Keratinocyte (primary cell): ENCODE results near the gene MRPL16. TPM values are rescaled to one million over a fixed set of nuclear protein-coding genes. Genes with fewer than 3 reads are reported as not detected.
"Not testable (repeated sequence)": the region's sequence is repeated elsewhere in the genome, so short reads cannot be mapped to it uniquely, and the experiment has no call there.

Source experiments
- DNase-seq: peaks from one replicate; pipeline ENCODE4 v3.0.0-alpha.2; 2011; ENCODE audit warnings: low read depth, missing footprints, low spot score
- FAIRE-seq: peaks from 2 replicates; lab custom pipeline; 2011; peaks lifted over from hg19 to GRCh38; lab: Jason Lieb, UNC
- H2AFZ ChIP-seq: 2 replicates; pipeline ENCODE4 v1.6.0; 2012; ENCODE audit warnings: low read length, control low read depth, inconsistent platforms; ENCODE audit not compliant: control insufficient read depth
- H3K27ac ChIP-seq: 2 replicates; pipeline ENCODE4 v1.5.1; 2011; ENCODE audit warnings: low read length; ENCODE audit not compliant: control insufficient read depth, insufficient read depth
- H3K27me3 ChIP-seq: 3 replicates; pipeline ENCODE4 v1.6.0; 2011; ENCODE audit warnings: low read length; ENCODE audit not compliant: control insufficient read depth, insufficient read depth; ENCODE audit errors: extremely low read depth
- H3K36me3 ChIP-seq, 2 experiments: 2 replicates in 1 of 2; 3 replicates in 1 of 2; pipeline ENCODE4 v1.5.1; 2011; ENCODE audit warnings: low read length in 2 of 2, mild to moderate bottlenecking in 1 of 2; ENCODE audit not compliant: control insufficient read depth in 2 of 2, insufficient read depth in 2 of 2; ENCODE audit errors: extremely low read depth in 1 of 2
- H3K4me1 ChIP-seq: 3 replicates; pipeline ENCODE4 v1.5.1; 2011; ENCODE audit warnings: low read length; ENCODE audit not compliant: control insufficient read depth, insufficient read depth; ENCODE audit errors: extremely low read depth
- H3K4me2 ChIP-seq: 3 replicates; pipeline ENCODE4 v1.6.0; 2011; ENCODE audit warnings: low read depth, low read length; ENCODE audit not compliant: control insufficient read depth, insufficient read depth; ENCODE audit errors: extremely low read depth
- H3K4me3 ChIP-seq, 3 experiments: fragments of 200-600 bp in 1 of 3; sonication (generic) in 1 of 3; 2 replicates in 2 of 3; 3 replicates in 1 of 3; pipeline ENCODE4 v1.5.1; 2011 to 2016; ENCODE audit warnings: low read length in 3 of 3, mild to moderate bottlenecking in 3 of 3, control low read depth in 2 of 3, inconsistent platforms in 1 of 3, low read depth in 1 of 3, mixed read lengths in 1 of 3, mixed run types in 1 of 3, moderate library complexity in 1 of 3; ENCODE audit not compliant: control insufficient read depth in 2 of 3, insufficient read depth in 2 of 3; ENCODE audit errors: extremely low read depth in 1 of 3
- H3K79me2 ChIP-seq: 2 replicates; pipeline ENCODE4 v1.6.0; 2012; ENCODE audit warnings: low read length; ENCODE audit not compliant: control insufficient read depth, insufficient read depth
- H3K9ac ChIP-seq: 3 replicates; pipeline ENCODE4 v1.6.0; 2011; ENCODE audit warnings: low read length; ENCODE audit not compliant: control insufficient read depth, insufficient read depth; ENCODE audit errors: extremely low read depth
- H3K9me1 ChIP-seq: 3 replicates; pipeline ENCODE4 v1.6.0; 2011; ENCODE audit warnings: low read length; ENCODE audit not compliant: control insufficient read depth, insufficient read depth; ENCODE audit errors: extremely low read depth
- H3K9me3 ChIP-seq: 2 replicates; pipeline ENCODE4 v1.5.1; 2012; ENCODE audit warnings: low read depth, low read length; ENCODE audit not compliant: control insufficient read depth
- H4K20me1 ChIP-seq: 3 replicates; pipeline ENCODE4 v1.6.0; 2011; ENCODE audit warnings: low read length; ENCODE audit not compliant: control insufficient read depth, insufficient read depth; ENCODE audit errors: extremely low read depth
- CTCF ChIP-seq, 3 experiments: IDR thresholded peaks in 1 of 3; conservative IDR thresholded peaks in 1 of 3; optimal IDR thresholded peaks in 1 of 3; 2 replicates in 2 of 3; 3 replicates in 1 of 3; pipeline versions ENCODE3 to v1.5.1; 2011; ENCODE audit warnings: low read length in 3 of 3, mild to moderate bottlenecking in 3 of 3, moderate library complexity in 2 of 3, control low read depth in 1 of 3, inconsistent platforms in 1 of 3; ENCODE audit not compliant: insufficient read depth in 2 of 3; ENCODE audit errors: extremely low read depth in 1 of 3
- EZH2 ChIP-seq: IDR thresholded peaks from one replicate; pipeline ENCODE4 v1.6.1; 2012; ENCODE audit warnings: inconsistent platforms, mild to moderate bottlenecking, low read length, moderate library complexity
- dilution Hi-C: fragments of 300-500 bp; cut with MboI; formaldehyde crosslinking; loops from one replicate; pipeline ENCODE4 v1.7.0; 2020; ENCODE audit warnings: low sequenced_read_pairs; ENCODE audit not compliant: extremely low pct_ligation_motif_present
- polyA plus RNA-seq, 5 experiments: library from polyadenylated mRNA; depleted of rRNA in 3 of 5; stranded (reverse) in 3 of 5; stranded (forward) in 1 of 5; unstranded in 1 of 5; fragments of >200 nt; gene quantifications; 1 replicate in 1 of 5; 2 replicates in 3 of 5; 3 replicates in 1 of 5; pipeline versions ENCODE4 v1.2.1 to v1.2.3, GENCODE V29; 2011 to 2012; ENCODE audit warnings: missing spikeins in 2 of 5, low read depth in 1 of 5, low replicate concordance in 1 of 5

Gene MRPL16
- polyA plus RNA-seq, 1 donor (not counting 4 experiments of a cell fraction or from before 2014, with no cell fraction given): 72.1 TPM

GRCh38 chr11:59822989-59823566 is 12.5 kb upstream of the MRPL16 start:
- Histone ChIP-seq H3K79me2 (no peaks in the 10 kb centered on the region), H3K9me3 (no peaks in the 10 kb centered on the region), H3K9me1 (no peaks in the 10 kb centered on the region), H3K36me3 (no peaks in the 10 kb centered on the region), H2AFZ (no peak overlapping the region), H3K4me1 (no peaks in the 10 kb centered on the region), H3K27me3 (no peaks in the 10 kb centered on the region), H3K27ac (no peak overlapping the region), H3K9ac (no peak overlapping the region), H3K4me2 (no peak overlapping the region), H4K20me1 (no peaks in the 10 kb centered on the region), H3K4me3 (no peak overlapping the region)
- dilution Hi-C loops: no loop called here
- FAIRE-seq (peak; percentile 81), DNase-seq (no peak)
- no peak for TF ChIP-seq EZH2
- peak; percentile 44 to 66 (median 65) for TF ChIP-seq CTCF (optimal IDR thresholded peaks at IDR 0.05 in 1 of 3, IDR thresholded peaks at IDR 0.05 in 1 of 3, conservative IDR thresholded peaks at IDR 0.05 in 1 of 3; ENCODE audit: extremely low read depth in 1 of 3, insufficient read depth in 2 of 3, low read length in 3 of 3)

- Histone ChIP-seq H4K20me1 (no peaks in the 10 kb centered on the region), H2AFZ (no peak overlapping the region), H3K4me1 (no peaks in the 10 kb centered on the region), H3K4me2 (no peak overlapping the region), H3K9me1 (no peaks in the 10 kb centered on the region), H3K9me3 (no peaks in the 10 kb centered on the region), H3K27ac (no peak overlapping the region), H3K9ac (no peak overlapping the region), H3K36me3 (no peaks in the 10 kb centered on the region), H3K27me3 (no peaks in the 10 kb centered on the region), H3K79me2 (no peaks in the 10 kb centered on the region), H3K4me3 (no peak overlapping the region)
- no peak for FAIRE-seq
- no peak for TF ChIP-seq EZH2
- TF ChIP-seq CTCF (optimal IDR thresholded peaks at IDR 0.05 in 1 of 3, IDR thresholded peaks at IDR 0.05 in 1 of 3, conservative IDR thresholded peaks at IDR 0.05 in 1 of 3; ENCODE audit: extremely low read depth in 1 of 3, insufficient read depth in 2 of 3, low read length in 3 of 3): no peak
- dilution Hi-C loops: no loop called here
- DNase-seq: no peak
Observed at GRCh38 chr11:59818572-59818971, 8.0 kb upstream of the MRPL16 start.

- FAIRE-seq, H4K20me1 ChIP-seq, H3K4me3 ChIP-seq, H2AFZ ChIP-seq, H3K9ac ChIP-seq, H3K9me1 ChIP-seq, dilution Hi-C loops, H3K27ac ChIP-seq, H3K9me3 ChIP-seq, H3K4me1 ChIP-seq, H3K36me3 ChIP-seq, DNase-seq, H3K79me2 ChIP-seq, H3K4me2 ChIP-seq, H3K27me3 ChIP-seq: not testable (repeated sequence)
Observed at GRCh38 chr11:59816434-59816833, 5.9 kb upstream of the MRPL16 start.
